Activated B cell treated with CpG ODN at 0.5 μM for 24 hours (primary cell): ENCODE data around the gene GNAO1. TPM values are rescaled to one million over a fixed set of nuclear protein-coding genes. Genes with fewer than 3 reads are reported as not detected.

Source experiments
- ATAC-seq: fragments of 200-7000 bp; cut with Tn5 transposase; one replicate; pipeline ENCODE4 v1.10.0; 2021; ENCODE audit warnings: low read depth, mild to moderate bottlenecking, moderate library complexity
- CTCF ChIA-PET: fragments of 350-600 bp; sonication (Branson Sonifier 250); formaldehyde crosslinking; loops from one replicate; lab custom pipeline; 2021; ENCODE audit warnings: antibody characterized with exemption; lab: Charles Lee
- POLR2A ChIA-PET: fragments of 350-600 bp; sonication (Branson Sonifier 250); formaldehyde crosslinking; loops from one replicate; lab custom pipeline; 2021; ENCODE audit warnings: antibody characterized with exemption; lab: Charles Lee
- DNase-seq: peaks from one replicate; pipeline ENCODE4 v3.0.0; 2022
- H3K27ac Mint-ChIP-seq: one replicate; pipeline ENCODE4 v1.8.0; 2020; ENCODE audit warnings: mixed read lengths
- H3K27me3 Mint-ChIP-seq: one replicate; pipeline ENCODE4 v1.8.0; 2021; ENCODE audit warnings: mixed read lengths
- H3K36me3 Mint-ChIP-seq: one replicate; pipeline ENCODE4 v1.8.0; 2021; ENCODE audit warnings: low read depth, mixed read lengths
- H3K4me1 Mint-ChIP-seq: one replicate; pipeline ENCODE4 v1.8.0; 2021; ENCODE audit warnings: mixed read lengths
- H3K4me3 Mint-ChIP-seq: one replicate; pipeline ENCODE4 v1.8.0; 2020; ENCODE audit warnings: mild to moderate bottlenecking, mixed read lengths
- H3K9me3 Mint-ChIP-seq: one replicate; pipeline ENCODE4 v1.8.0; 2020; ENCODE audit warnings: mixed read lengths
- CTCF ChIP-seq: fragments of 200-600 bp; IDR thresholded peaks from one replicate; pipeline ENCODE4 v1.8.0; 2022; ENCODE audit warnings: antibody characterized with exemption, mild to moderate bottlenecking
- intact Hi-C: fragments of 100-400 bp; cut with micrococcal nuclease; formaldehyde crosslinking; loops from one replicate; pipeline ENCODE4 v1.15.1; 2024
- total RNA-seq: library from RNA; stranded (reverse); gene quantifications from 2 replicates; pipeline ENCODE4 v1.2.3, GENCODE V29; 2022

GNAO1 gene
- total RNA-seq, 1 donor from 2014 or later, result 0.53 TPM

GRCh38 chr16:56225017-56225742 lies 33.9 kb downstream of the GNAO1 start:
- no peak overlapping the region for H3K27ac Mint-ChIP-seq
- no peak overlapping the region for H3K4me3 Mint-ChIP-seq
- ChIA-PET POLR2A (no interaction called here), CTCF (no interaction called here)
- ATAC-seq, result no peak
- no peak for DNase-seq
- peaks cover 12% of the 10 kb centered on the region for H3K4me1 Mint-ChIP-seq
- no peaks in the 10 kb centered on the region for H3K9me3 Mint-ChIP-seq
- peaks cover 10% of the 10 kb centered on the region for H3K27me3 Mint-ChIP-seq
- intact Hi-C loops, result no loop called here
- no peak for TF ChIP-seq CTCF
- H3K36me3 Mint-ChIP-seq, result no peaks in the 10 kb centered on the region

- intact Hi-C loops, result no loop called here
- no peak for TF ChIP-seq CTCF
- DNase-seq (no peak), ATAC-seq (no peak)
- Mint-ChIP-seq H3K36me3 (no peaks in the 10 kb centered on the region), H3K4me3 (no peak overlapping the region), H3K4me1 (peaks cover 12% of the 10 kb centered on the region), H3K9me3 (no peaks in the 10 kb centered on the region), H3K27me3 (peaks cover 10% of the 10 kb centered on the region), H3K27ac (no peak overlapping the region)
- CTCF ChIA-PET, result no interaction called here
- POLR2A ChIA-PET, result no interaction called here
Measured at GRCh38 chr16:56226187-56226586, 34.9 kb downstream of the GNAO1 start.

- intact Hi-C loops, result no loop called here
- Mint-ChIP-seq H3K4me3 (no peak overlapping the region), H3K36me3 (no peaks in the 10 kb centered on the region), H3K9me3 (no peaks in the 10 kb centered on the region), H3K4me1 (peaks cover 12% of the 10 kb centered on the region), H3K27me3 (peaks cover 7% of the 10 kb centered on the region), H3K27ac (no peak overlapping the region)
- ChIA-PET POLR2A (no interaction called here), CTCF (no interaction called here)
- no peak for DNase-seq
- no peak for TF ChIP-seq CTCF
- no peak for ATAC-seq
Measured at GRCh38 chr16:56226845-56227525, 35.7 kb downstream of the GNAO1 start.

GRCh38 chr16:56227936-56228335 lies 36.6 kb downstream of the GNAO1 start:
- no peak for ATAC-seq
- H3K4me1 Mint-ChIP-seq, result peaks cover 12% of the 10 kb centered on the region
- no peak overlapping the region for H3K27ac Mint-ChIP-seq
- ChIA-PET CTCF (no interaction called here), POLR2A (no interaction called here)
- H3K4me3 Mint-ChIP-seq, result no peak overlapping the region
- H3K9me3 Mint-ChIP-seq, result no peaks in the 10 kb centered on the region
- intact Hi-C loops, result no loop called here
- no peaks in the 10 kb centered on the region for H3K36me3 Mint-ChIP-seq
- no peak for TF ChIP-seq CTCF
- peaks cover 2% of the 10 kb centered on the region for H3K27me3 Mint-ChIP-seq
- no peak for DNase-seq

GRCh38 chr16:56228476-56228875 lies 37.2 kb downstream of the GNAO1 start:
- Mint-ChIP-seq H3K27me3 (no peaks in the 10 kb centered on the region), H3K36me3 (no peaks in the 10 kb centered on the region), H3K9me3 (no peaks in the 10 kb centered on the region), H3K4me1 (peaks cover 12% of the 10 kb centered on the region), H3K4me3 (no peak overlapping the region), H3K27ac (no peak overlapping the region)
- intact Hi-C loops, result no loop called here
- ATAC-seq (no peak), DNase-seq (no peak)
- ChIA-PET POLR2A (no interaction called here), CTCF (no interaction called here)
- TF ChIP-seq CTCF, result no peak
